Measurements from ENCODE around the gene ZNF134.
A peak's percentile ranks its signal among the peaks of the same experiment; 100 is the strongest.

ZNF134 gene

GRCh38 chr19:57613941-57614743, at the start of gene ZNF134:
TSS of gene ZNF134 (plus strand) at chr19:57614242. CDS start at chr19:57619469, 5,227 bp downstream.
- DNase-seq (ENCODE audit: low read depth in 2 of 2, low spot score in 1 of 2), result peak; percentile 73 to 80

- no peak for DNase-seq (ENCODE audit: low read depth in 2 of 2, low spot score in 1 of 2)
Observed at GRCh38 chr19:57566396-57567265, 47.4 kb upstream of the ZNF134 start.

GRCh38 chr19:57570707-57571106, 43.3 kb upstream of the ZNF134 start:
- DNase-seq (ENCODE audit: low read depth in 2 of 2, low spot score in 1 of 2), result no peak

GRCh38 chr19:57572415-57572947, 41.6 kb upstream of the ZNF134 start:
- DNase-seq (ENCODE audit: low read depth in 2 of 2, low spot score in 1 of 2), result no peak

- no peak for DNase-seq (ENCODE audit: low read depth in 2 of 2, low spot score in 1 of 2)
Observed at GRCh38 chr19:57576661-57577060, 37.4 kb upstream of the ZNF134 start.

GRCh38 chr19:57578487-57579205, 35.4 kb upstream of the ZNF134 start, which contains the start of gene ZNF416:
TSS of gene ZNF416 (minus strand) at chr19:57578911. CDS start at chr19:57578704, 207 bp downstream.
- peak; percentile 78 to 93 for DNase-seq (ENCODE audit: low read depth in 2 of 2, low spot score in 1 of 2)

GRCh38 chr19:57583104-57583520, 30.9 kb upstream of the ZNF134 start:
- DNase-seq (ENCODE audit: low read depth in 2 of 2, low spot score in 1 of 2), result no peak

- peak; percentile 69 to 78 for DNase-seq (ENCODE audit: low read depth in 2 of 2, low spot score in 1 of 2)
Observed at GRCh38 chr19:57583521-57584416, 30.3 kb upstream of the ZNF134 start, which contains the start of gene ZIK1. TSS of gene ZIK1 (plus strand) at chr19:57584145. CDS start at chr19:57584357, 212 bp downstream.

GRCh38 chr19:57587529-57587928, 26.5 kb upstream of the ZNF134 start:
- DNase-seq (ENCODE audit: low read depth in 2 of 2, low spot score in 1 of 2), result no peak

- DNase-seq (ENCODE audit: low read depth in 2 of 2, low spot score in 1 of 2), result no peak
Observed at GRCh38 chr19:57599377-57599760, 14.7 kb upstream of the ZNF134 start.

GRCh38 chr19:57599761-57600383, 14.2 kb upstream of the ZNF134 start, which contains the start of gene ZNF530:
TSS of gene ZNF530 (plus strand) at chr19:57599885. CDS start at chr19:57604346, 4,461 bp downstream.
- DNase-seq (ENCODE audit: low read depth in 2 of 2, low spot score in 1 of 2), result peak; percentile 66 to 74

- DNase-seq (ENCODE audit: low read depth in 2 of 2, low spot score in 1 of 2), result no peak
Observed at GRCh38 chr19:57606931-57607330, 7.1 kb upstream of the ZNF134 start.

GRCh38 chr19:57611113-57611512, 2.9 kb upstream of the ZNF134 start:
- no peak for DNase-seq (ENCODE audit: low read depth in 2 of 2, low spot score in 1 of 2)

- no peak for DNase-seq (ENCODE audit: low read depth in 2 of 2, low spot score in 1 of 2)
Observed at GRCh38 chr19:57615346-57615745, 1.3 kb downstream of the ZNF134 start.

- no peak for DNase-seq (ENCODE audit: low read depth in 2 of 2, low spot score in 1 of 2)
Observed at GRCh38 chr19:57620673-57621348, 6.8 kb downstream of the ZNF134 start.

GRCh38 chr19:57623091-57623490, 9.0 kb downstream of the ZNF134 start:
- DNase-seq (ENCODE audit: low read depth in 2 of 2, low spot score in 1 of 2), result no peak

GRCh38 chr19:57632987-57633831, 19.2 kb downstream of the ZNF134 start, which contains the start of gene ZNF211:
TSS of gene ZNF211 (plus strand) at chr19:57633168. CDS start at chr19:57633347, 179 bp downstream.
- DNase-seq (ENCODE audit: low read depth in 2 of 2, low spot score in 1 of 2), result peak; percentile 74 to 75

GRCh38 chr19:57633832-57634131, 19.7 kb downstream of the ZNF134 start:
- DNase-seq (ENCODE audit: low read depth in 2 of 2, low spot score in 1 of 2), result no peak
